Limb (tissue), 2 donors: ENCODE data around the gene PPIL1.
"Not testable (repeated sequence)": the region's sequence is repeated elsewhere in the genome, so short reads cannot be mapped to it uniquely, and the experiment has no call there.

Experiments used
- DNase-seq, 2 donors: peaks; one replicate each; pipeline ENCODE4 v3.0.0-alpha.2; 2016; ENCODE audit errors: extremely low spot score in 2 of 2

The PPIL1 gene

DNA sequence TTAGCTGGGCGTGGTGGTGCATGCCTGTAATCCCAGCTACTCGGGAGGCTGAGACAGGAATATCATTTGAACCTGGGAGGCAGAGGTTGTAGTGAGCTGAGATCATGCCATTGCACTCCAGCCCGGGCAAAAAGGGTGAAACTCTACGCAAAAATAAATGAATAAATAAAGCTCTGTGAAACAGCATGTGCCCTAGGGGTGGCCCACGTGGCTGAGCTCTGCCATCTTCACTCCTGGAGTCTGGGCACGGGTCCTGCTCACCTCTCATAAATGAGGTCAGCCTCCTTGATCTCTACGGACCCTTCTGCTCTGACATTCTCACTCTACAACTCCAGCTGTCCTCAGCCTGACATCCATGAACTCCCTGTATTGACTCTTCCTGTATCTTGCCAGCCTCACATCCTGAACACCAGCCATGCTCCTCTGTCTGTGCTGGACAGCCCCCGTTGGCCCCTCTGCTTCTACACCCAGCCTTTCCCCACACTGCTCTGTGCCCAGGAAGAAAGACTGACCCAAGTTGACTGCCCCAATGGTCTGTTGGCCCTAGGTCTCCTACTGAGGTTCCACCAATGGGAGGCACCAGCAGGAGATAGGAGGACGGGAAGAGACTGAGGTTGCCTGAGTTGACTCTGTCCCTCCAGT, 57.3 kb downstream of the PPIL1 start:
- DNase-seq = no peak

DNA sequence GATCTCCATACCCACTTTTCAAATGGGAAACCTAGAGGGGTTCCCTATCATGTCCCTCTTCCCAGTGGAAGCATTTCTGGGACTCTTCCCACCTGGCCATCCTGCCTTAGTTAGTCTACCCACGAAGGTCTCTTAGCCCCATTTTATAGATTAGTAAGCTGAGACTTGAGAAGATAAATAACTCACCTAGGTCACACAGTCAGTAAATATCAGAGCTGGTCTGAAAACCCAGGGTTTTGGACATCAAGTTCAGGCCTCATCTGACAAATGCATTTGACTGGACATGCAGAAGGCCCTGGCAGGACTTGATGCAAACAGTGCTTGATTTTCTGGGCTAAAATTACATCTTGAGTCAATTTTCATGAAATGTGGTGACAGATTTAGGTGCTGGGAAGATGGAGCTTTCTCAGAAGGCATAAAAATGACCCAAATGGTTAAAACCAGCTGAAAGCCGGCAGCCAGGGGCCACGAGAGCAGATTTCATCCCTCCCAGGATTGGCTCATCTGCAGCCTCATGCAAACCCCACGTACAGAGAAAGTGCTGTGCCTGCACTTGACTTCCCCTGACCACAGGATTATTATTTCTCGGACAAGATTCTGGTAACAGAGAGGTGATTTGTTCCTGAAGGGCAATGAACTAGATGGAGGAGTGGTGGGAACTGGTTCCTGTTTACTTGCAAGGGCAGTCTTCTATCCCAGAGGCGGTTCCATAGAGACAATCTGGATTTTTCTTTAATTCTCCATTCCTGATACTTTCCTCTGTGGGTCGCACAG, 58.5 kb downstream of the PPIL1 start:
- DNase-seq = no peak

DNA sequence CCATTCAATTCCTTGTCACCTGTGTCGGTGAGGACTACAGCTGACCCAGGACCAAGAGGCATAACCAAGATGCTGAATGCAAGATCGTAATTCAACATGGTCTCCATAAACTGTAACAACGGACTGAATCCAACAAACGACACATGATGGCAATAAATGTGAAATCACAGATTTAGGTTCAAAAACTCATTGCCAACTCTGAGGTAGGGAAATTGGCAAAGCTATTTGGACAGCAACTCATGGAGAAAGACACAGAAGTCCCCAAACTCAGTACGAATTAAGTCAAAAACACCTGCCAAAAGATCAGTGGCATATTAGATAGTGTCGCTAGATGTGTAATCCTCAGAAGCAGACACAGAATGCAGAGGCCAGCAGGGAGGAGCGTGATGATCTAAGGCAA, 60.4 kb downstream of the PPIL1 start:
- no peak for DNase-seq

DNA sequence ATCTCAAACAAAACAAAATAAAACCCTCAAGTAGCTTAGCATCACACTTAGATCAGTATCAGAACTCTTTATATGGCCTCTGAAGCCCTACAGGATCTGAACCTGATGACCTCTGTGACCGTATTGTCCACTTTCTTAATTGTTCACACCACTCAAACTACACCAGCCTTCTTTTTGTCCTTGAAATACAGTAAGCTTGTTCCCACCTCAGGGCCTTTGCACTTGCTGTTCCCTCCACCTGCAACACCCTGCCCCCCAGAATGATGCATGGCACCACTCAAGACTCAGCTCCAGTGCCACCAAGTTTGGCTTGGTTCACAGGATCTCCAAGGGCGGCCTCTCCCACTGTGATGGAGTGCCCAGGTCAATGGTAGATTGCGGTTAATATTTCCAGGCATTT, 61.1 kb downstream of the PPIL1 start:
- no peak for DNase-seq

DNA sequence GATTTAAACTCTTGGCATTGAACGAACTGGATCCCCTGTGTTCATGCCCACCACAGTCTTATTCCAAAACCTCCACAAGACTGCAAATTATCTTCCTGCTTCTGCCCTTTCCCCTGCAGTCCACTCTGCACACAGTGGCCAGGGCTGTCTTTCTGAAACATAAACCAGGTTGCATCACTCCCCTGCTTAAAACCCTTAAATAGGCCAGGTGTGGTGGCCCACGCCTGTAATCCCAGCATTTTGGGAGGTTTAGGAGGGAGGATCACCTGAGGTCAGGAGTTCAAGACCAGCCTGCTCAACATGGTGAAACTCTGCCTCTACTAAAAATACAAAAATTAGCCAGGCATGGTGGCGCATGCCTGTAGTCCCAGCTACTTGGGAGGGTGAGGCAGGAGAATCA, 61.6 kb downstream of the PPIL1 start:
- DNase-seq = not testable (repeated sequence)

DNA sequence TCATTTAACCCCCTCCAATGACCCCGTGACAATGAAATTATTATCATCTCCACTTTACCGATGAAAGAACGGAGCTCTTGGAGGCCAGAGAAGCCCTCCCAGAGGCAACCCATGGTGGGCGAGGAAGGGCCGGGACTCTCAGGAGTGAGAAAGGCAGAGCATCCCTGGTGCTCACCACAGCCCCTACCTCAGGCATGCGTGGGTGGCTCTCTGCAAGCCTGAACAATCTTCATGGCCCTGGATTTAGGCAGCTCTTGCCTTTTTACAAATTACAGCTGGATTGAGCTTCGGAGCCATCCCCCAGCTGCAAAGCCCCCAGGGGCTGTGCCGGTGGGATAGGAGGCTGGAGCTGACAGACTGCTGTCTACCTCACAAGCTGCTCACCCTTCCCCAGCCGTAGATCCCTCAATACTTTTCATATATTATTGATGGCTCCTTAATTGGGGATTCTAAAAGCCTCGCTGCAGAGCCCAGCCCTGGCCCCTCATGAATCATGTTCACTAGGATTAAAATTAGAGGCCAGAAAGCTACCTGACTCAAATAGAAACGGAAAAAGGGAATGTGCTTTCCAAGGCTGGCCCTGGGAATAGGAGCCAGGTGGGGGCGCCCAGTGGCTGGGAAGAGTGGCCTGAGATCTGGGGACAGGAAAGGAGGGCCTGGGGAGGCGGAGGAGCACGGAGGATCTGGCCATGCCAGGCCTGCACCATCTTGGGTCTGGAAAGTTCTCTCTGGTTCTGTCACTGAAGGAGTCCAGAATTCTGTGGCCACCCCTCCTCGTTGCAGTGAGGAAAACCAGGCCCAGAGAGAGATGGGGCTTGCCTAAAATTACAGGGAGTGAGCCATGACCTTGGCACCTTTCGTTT, 64.4 kb downstream of the PPIL1 start:
- no peak for DNase-seq

DNA sequence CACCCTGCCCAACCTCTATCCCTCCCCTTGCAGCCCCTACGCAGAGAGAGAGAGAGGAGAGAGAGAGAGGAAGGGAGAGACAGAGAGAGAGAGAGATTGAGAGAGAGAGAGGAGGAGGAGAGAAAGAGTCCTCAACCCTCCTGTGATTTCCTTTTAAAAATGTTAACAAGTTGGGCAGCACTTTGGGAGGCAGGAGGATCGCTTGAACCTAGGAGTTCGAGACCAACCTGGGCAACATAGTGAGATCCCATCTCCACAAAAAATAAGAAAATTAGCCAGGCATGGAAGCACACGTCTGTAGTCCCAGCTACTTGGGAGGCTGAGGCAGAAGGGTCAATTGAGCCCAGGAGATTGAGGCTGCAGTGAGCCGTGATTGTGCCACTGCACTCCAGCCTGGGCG, 65.4 kb downstream of the PPIL1 start:
- DNase-seq = no peak

DNA sequence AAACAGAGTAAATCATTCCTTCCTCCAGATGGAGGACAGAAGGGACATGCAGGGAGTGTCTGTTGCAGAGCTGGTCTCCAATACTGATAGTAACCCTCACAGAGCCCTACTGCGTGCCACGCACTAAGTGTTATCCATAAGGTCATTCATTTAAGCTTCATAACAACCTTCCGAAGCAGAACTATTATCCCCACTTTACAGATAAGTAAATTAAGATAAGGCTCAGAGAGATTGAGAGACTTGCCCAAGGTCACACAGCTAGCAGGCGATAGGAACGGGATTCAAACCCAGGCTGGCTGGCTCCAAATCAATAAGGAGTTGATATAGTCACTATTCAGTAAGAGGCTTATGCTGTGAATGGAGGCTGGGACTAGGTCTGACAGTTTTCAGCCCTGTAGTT, 66.0 kb downstream of the PPIL1 start:
- no peak for DNase-seq

DNA sequence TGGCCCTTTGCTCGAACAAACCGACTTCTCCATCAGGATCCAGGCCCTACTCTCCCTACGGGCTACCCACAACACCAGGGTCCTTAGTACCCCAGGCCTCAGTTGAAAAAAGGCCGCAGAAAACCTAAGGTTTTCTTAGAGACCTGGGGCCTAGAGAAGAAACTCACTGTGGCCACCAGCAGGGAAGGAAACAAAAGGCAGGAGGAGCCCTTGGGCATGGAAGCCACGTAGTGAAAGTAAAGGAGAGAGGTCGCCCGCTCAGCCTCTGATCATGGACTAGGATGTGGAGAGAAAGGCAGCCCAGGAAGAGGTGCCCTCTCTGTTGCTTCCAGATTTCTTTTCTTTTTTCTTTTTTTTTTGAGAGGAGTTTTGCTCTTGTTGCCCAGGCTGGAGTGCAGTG, 66.9 kb downstream of the PPIL1 start:
- no peak for DNase-seq

DNA sequence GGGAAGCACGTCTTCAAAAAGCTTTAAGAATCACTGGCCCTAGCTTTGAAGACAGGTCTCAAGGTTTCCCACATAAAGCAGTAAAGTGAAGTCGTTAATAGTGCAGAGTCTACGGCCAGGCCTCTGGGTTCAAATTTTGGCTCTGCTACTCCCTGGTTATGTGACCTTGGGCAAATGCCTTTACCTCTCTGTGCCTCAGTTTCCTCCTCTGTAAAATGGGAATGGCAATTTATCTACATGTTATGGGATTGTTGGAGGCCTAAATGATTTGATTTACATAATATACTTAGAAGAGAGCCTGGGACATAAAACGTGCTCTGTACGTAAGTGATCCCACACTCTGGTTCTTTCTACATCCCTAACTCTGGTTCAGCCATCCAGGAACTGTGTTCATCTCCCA, 67.5 kb downstream of the PPIL1 start:
- no peak for DNase-seq

DNA sequence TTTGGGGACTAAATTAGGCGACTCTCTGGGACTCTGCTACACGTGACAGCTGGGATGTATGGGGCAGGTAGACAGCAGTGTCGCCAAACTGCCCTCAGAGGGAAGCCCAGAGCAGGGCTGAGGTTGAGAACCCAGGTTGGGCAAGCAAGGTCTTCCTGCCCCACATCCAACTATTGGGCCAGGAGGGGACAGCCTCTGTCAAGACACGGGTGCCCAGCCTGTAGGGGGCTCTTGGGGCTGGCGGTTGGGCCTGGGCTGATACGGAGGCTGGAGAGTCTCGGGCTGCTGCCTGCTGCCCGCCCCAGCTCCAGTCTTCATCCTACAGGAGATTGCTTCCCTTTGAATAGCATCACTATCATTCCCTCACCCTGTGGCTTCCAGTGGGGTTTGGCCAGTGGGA, 68.7 kb downstream of the PPIL1 start:
- DNase-seq = no peak

DNA sequence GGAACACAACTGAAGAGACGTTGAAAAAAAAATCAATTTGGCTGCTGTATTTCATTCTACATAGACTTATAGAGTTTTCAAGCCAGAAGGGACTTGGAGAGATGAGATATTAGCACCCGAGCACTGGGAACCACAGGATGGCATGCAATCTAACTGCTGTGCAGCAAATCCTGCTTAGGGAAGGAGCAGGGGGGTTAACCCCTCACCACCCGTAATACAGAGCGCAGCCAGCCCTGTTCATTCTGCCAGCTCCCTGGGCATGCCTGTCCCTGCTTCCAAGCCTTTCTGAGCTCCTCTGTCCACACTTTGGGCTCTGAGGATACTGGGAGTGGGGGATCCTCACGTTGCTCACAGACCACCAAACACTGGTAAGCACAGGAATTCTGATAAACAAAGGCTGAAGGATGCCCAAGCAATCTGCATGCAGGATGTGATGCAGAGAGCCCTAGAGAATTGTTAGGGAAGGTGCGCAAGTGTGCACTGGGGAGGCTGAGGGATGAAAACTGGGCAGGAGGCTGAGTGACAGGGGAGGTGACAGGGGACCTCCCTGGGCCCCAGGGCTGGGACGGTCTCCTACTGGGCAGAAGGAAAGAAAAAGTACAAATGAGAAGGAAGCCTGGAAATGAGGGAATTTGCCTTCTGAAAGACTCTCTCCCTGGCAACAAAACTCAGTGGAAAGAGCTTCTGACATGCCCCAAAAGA, 69.4 kb downstream of the PPIL1 start:
- DNase-seq = no peak
